Liver (tissue), 3 donors: Measurements from ENCODE around the gene TGM6.

Experiments
- ATF3 ChIP-seq: IDR thresholded peaks from 2 replicates; pipeline ENCODE4 v1.6.1; 2016; ENCODE audit warnings: antibody characterized with exemption
- CTCF ChIP-seq: fragments of 150-350 bp; IDR thresholded peaks from 2 replicates; pipeline ENCODE4 v1.5.1; 2017; ENCODE audit warnings: improper control_type of control experiment, low read depth, low read length; ENCODE audit not compliant: missing input control
- EGR1 ChIP-seq, 2 donors: IDR thresholded peaks; 2 replicates each; pipeline ENCODE4 v1.6.1; 2016 to 2018; ENCODE audit warnings: antibody characterized with exemption in 2 of 2, low read depth in 2 of 2
- FOXA1 ChIP-seq: IDR thresholded peaks from 2 replicates; pipeline ENCODE4 v1.6.1; 2016; ENCODE audit warnings: antibody characterized with exemption
- GABPA ChIP-seq, 2 donors: IDR thresholded peaks in 1 of 2; conservative IDR thresholded peaks in 1 of 2; 2 replicates each; pipeline ENCODE4 v1.6.1; 2016; ENCODE audit warnings: antibody characterized with exemption in 2 of 2, mild to moderate bottlenecking in 1 of 2, moderate library complexity in 1 of 2
- HNF4G ChIP-seq: IDR thresholded peaks from 2 replicates; pipeline ENCODE4 v1.6.1; 2016; ENCODE audit warnings: antibody characterized with exemption
- MAX ChIP-seq: IDR thresholded peaks from 2 replicates; pipeline ENCODE4 v1.6.1; 2016; ENCODE audit warnings: antibody characterized with exemption
- RAD21 ChIP-seq, 2 donors: IDR thresholded peaks; 2 replicates each; pipeline ENCODE4 v1.6.1; 2016; ENCODE audit warnings: antibody characterized with exemption in 2 of 2, mild to moderate bottlenecking in 2 of 2
- RXRA ChIP-seq, 2 donors: IDR thresholded peaks; 2 replicates each; pipeline ENCODE4 v1.6.1; 2017 to 2018; ENCODE audit warnings: antibody characterized with exemption in 2 of 2, mild to moderate bottlenecking in 1 of 2
- TAF1 ChIP-seq: conservative IDR thresholded peaks from 2 replicates; pipeline ENCODE4 v1.6.1; 2016; ENCODE audit warnings: antibody characterized with exemption, mild to moderate bottlenecking
- ZBTB33 ChIP-seq: IDR thresholded peaks from 2 replicates; pipeline ENCODE4 v1.6.1; 2016; ENCODE audit warnings: antibody characterized with exemption
- donor health status: healthy.
- donor health status: healthy.

GRCh38 chr20:2340136-2340535 lies 40.6 kb upstream of the TGM6 start:
- no peak for TF ChIP-seq CTCF
- TF ChIP-seq ATF3 = no peak
- no peak for TF ChIP-seq EGR1 (IDR thresholded peaks at IDR 0.05; ENCODE audit: low read depth in 2 of 2)
- no peak for TF ChIP-seq GABPA (IDR thresholded peaks at IDR 0.05 in 1 of 2, conservative IDR thresholded peaks at IDR 0.05 in 1 of 2)
- no peak for TF ChIP-seq RXRA (IDR thresholded peaks at IDR 0.05)
- TF ChIP-seq MAX = no peak
- no peak for TF ChIP-seq TAF1
- no peak for TF ChIP-seq ZBTB33
- TF ChIP-seq RAD21 (IDR thresholded peaks at IDR 0.05) = no peak
- no peak for TF ChIP-seq HNF4G
- no peak for TF ChIP-seq FOXA1
